A549 (cell line): ENCODE results near the gene LAMC1.

ENCODE experiments used
- HDAC2 ChIP-seq: fragments of 200-600 bp; sonication (generic); IDR thresholded peaks from 2 replicates; pipeline ENCODE4 v1.6.1; 2016
- HMGXB4 ChIP-seq: fragments of 250-450 bp; sonication (Bioruptor Pico); IDR thresholded peaks from 2 replicates; pipeline ENCODE4 v1.5.0; 2021; ENCODE audit warnings: mild to moderate bottlenecking, moderate library complexity, borderline replicate concordance
- KDM5A ChIP-seq: fragments of 200-600 bp; sonication (generic); IDR thresholded peaks from 2 replicates; pipeline ENCODE4 v1.6.1; 2016; ENCODE audit warnings: antibody characterized with exemption, mild to moderate bottlenecking
- NR3C1 ChIP-seq: fragments of >200 bp; sonication (Bioruptor Twin); formaldehyde crosslinking; IDR thresholded peaks from 3 replicates; pipeline ENCODE4 v1.6.1; 2017
- POLR2A ChIP-seq: IDR thresholded peaks from 2 replicates; pipeline ENCODE4 v1.6.1; 2012; ENCODE audit warnings: mild to moderate bottlenecking, low read length
- POLR2AphosphoS2 ChIP-seq: conservative IDR thresholded peaks from 2 replicates; pipeline ENCODE4 v1.6.1; 2012; ENCODE audit warnings: low read length, improper control_type of control experiment, inconsistent platforms
- REST ChIP-seq: fragments of 200-600 bp; sonication (generic); IDR thresholded peaks from 2 replicates; pipeline ENCODE4 v1.6.1; 2016; ENCODE audit warnings: antibody characterized with exemption, mild to moderate bottlenecking, moderate library complexity
- RFX5 ChIP-seq: fragments of 450-650 bp; IDR thresholded peaks from 2 replicates; pipeline ENCODE4 v1.7.1; 2014; ENCODE audit warnings: antibody characterized with exemption, mild to moderate bottlenecking, moderate library complexity
- SMC3 ChIP-seq: fragments of >200 bp; sonication (Bioruptor Twin); formaldehyde crosslinking; IDR thresholded peaks from 3 replicates; pipeline ENCODE4 v1.6.1; 2018; ENCODE audit warnings: inconsistent platforms
- TF ChIP-seq, protein P1 (sequence below): fragments of >200 bp; sonication (Bioruptor Twin); formaldehyde crosslinking; IDR thresholded peaks from 3 replicates; pipeline ENCODE4 v1.5.1; 2016
- TF ChIP-seq, protein P2 (sequence below): IDR thresholded peaks from 2 replicates; pipeline ENCODE4 v1.6.1; 2012
- TF ChIP-seq, protein P3 (sequence below): IDR thresholded peaks from 2 replicates; pipeline ENCODE4 v1.6.1; 2012

- TF ChIP-seq POLR2AphosphoS2 (no peak), POLR2A (no peak), SMC3 (no peak), RFX5 (no peak), KDM5A (no peak), NR3C1 (no peak), HDAC2 (no peak), HMGXB4 (CRISPR knock-in tag) (no peak), REST (no peak)
- TF ChIP-seq, protein P1, sequence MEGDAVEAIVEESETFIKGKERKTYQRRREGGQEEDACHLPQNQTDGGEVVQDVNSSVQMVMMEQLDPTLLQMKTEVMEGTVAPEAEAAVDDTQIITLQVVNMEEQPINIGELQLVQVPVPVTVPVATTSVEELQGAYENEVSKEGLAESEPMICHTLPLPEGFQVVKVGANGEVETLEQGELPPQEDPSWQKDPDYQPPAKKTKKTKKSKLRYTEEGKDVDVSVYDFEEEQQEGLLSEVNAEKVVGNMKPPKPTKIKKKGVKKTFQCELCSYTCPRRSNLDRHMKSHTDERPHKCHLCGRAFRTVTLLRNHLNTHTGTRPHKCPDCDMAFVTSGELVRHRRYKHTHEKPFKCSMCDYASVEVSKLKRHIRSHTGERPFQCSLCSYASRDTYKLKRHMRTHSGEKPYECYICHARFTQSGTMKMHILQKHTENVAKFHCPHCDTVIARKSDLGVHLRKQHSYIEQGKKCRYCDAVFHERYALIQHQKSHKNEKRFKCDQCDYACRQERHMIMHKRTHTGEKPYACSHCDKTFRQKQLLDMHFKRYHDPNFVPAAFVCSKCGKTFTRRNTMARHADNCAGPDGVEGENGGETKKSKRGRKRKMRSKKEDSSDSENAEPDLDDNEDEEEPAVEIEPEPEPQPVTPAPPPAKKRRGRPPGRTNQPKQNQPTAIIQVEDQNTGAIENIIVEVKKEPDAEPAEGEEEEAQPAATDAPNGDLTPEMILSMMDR: no peak
- TF ChIP-seq, protein P2, sequence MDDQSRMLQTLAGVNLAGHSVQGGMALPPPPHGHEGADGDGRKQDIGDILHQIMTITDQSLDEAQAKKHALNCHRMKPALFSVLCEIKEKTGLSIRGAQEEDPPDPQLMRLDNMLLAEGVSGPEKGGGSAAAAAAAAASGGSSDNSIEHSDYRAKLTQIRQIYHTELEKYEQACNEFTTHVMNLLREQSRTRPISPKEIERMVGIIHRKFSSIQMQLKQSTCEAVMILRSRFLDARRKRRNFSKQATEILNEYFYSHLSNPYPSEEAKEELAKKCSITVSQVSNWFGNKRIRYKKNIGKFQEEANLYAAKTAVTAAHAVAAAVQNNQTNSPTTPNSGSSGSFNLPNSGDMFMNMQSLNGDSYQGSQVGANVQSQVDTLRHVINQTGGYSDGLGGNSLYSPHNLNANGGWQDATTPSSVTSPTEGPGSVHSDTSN: no peak
- TF ChIP-seq, protein P3, sequence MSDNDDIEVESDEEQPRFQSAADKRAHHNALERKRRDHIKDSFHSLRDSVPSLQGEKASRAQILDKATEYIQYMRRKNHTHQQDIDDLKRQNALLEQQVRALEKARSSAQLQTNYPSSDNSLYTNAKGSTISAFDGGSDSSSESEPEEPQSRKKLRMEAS: no peak
These were observed 17.3 kb downstream of the LAMC1 start for GRCh38 chr1:183040547-183040971.
